HG03103 (cell line): ENCODE results near the gene PRPF38B.
A peak's percentile ranks its signal among the peaks of the same experiment; 100 is the strongest.

ENCODE experiments used
- ATAC-seq: cut with Tn5 transposase; IDR thresholded peaks from one replicate; pipeline ENCODE4 v1.9.1; 2021; ENCODE audit warnings: low read depth; ENCODE audit not compliant: unreplicated experiment

PRPF38B gene

DNA sequence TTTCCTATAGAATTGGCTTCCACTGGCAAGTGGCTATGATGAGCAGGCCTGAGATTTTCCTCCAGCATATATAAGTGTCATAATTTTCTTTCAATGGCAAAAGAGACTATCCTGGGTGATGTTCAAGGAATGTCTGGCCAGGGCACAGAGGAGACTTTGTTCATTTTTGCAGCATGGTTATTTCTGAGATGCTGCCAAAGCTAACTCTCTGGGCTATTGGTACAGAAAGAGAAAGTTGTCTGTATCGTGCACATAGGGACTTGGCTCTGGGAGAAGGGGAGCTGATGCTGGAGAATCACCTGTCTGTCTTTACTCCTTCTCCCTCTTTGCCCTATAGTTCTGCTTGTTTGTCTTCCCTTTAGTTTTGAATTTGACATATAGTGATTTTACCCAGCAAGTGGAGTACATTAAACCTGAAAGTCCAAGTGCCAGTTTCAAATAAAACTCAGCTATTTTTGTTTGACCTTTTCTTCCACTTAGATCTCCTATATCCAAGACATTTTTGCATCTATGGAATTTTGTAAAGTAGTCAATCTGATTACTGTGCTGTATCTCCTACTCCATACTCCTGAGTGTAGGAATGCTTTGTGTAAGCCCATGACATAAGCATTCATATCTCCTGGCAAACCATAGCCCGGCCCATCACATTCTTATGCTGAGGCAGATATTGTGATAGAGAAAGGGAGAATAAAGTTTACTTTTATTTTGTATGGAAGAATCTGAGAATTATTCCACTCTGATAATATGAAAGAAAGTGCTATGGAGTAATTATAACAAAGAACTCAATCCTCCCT, 24.5 kb downstream of the PRPF38B start:
- no peak for ATAC-seq

DNA sequence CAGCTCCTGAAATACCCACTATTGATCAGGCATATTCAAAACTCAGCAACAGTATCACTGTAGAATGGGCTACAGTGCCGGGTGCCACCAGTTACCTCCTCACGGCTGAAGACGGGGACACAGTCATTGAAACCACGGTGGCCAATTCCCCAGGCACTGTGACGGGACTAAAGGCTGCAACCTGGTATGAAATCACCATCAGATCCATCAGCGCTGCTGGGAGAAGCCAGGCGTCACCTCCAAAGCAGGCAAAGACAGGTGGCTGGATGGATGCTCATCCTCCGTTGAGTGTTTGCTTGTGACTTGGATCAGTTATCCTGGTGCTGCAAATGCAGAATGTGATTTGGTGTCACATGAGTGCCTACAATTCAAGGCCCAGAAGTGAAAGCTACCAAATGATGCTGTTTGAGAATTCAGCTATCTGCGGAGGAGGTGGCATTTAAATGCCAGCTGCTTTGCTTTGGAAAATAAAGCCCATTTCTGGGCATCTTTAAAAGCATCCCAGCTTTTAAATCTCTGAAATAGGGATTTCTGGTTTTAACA, 25.7 kb downstream of the PRPF38B start:
- no peak for ATAC-seq

DNA sequence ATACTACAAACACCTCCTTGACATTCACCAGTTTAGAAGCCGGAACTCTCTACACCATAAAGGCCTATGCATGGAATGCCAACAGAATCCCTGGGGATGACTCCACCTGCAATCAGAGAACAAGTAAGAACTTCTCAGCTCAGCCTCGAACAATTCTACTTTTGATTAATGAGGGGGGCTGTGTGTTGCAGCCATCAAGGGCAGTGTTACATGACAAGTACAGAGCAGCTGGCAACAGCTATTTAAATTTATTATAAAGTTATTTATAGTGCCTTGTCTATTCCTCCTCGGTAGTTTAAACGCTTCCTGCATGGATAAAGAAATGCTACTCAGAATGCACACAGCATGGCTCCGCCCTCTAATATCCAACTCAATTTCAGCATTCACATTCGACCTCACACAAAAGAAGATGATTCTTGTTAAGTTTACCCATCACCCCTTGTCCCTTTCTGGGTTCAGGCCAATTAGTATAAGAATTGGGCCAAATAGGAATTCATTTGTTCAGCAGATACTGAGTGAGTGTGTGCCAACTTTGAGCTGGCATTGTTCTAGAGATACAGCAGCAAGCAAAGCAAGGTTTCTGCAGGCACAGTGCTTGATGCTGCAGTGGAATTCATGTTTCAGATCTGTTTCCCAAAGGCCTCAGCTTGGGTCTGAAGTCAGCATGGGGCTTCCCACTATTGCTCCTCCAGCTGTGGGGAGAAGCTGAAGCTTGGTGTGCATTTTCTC, 27.0 kb downstream of the PRPF38B start:
- ATAC-seq: no peak

DNA sequence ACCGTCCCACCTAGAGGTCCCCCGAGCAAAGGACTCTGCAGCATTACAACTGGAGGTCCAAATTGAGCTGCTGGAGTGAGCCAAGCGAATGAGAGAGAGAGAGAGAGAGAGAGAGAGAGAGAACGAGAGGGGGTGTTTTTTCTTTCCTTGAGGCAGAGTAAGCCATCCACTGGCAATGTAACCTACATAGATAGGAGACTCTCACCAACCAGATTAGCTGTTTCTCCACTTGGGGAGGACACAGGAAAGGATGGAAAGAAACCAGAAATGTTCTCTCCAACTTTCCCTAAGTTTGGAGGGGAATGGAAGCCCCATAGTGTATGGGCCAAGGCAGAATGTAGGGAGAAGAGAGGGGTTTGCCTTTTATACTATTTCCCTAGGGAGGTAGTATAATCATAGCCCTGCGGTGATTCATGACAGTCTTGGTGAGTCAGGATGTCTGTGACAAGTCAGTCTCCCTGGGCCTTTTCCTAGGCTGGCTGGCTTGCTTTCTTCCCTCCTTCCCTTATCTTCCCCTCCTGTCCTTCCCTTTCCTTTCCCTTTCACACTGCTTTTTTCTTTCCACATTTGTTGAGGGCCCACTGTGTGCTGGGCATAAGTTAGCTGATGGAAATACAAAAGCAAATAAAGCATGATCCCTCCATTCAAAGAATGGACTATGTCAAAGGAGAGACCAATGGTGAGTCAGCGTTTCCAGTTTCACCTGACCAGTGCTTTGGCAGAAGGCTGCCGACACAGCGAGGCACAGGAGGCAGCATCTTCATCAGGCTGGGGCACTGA, 27.7 kb downstream of the PRPF38B start:
- no peak for ATAC-seq

DNA sequence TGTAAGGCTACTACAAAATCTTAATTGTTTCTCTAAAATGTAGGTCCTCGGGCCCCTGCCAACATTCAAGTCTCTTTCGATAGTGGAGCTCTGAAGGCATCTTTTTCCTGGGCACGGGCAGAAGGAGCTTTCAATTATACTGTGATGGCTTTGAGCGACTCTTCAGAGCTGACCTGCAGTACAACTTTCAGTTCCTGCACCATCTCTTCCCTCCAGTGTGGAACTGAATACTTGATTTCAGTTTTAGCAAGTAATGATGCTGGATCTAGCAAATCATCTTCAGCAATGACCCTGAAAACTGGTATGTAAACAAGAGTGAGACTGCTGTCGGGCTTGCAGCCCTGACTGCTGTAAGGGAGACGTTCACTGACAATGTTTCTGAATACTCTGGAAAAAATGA, 30.2 kb downstream of the PRPF38B start:
- ATAC-seq: no peak

DNA sequence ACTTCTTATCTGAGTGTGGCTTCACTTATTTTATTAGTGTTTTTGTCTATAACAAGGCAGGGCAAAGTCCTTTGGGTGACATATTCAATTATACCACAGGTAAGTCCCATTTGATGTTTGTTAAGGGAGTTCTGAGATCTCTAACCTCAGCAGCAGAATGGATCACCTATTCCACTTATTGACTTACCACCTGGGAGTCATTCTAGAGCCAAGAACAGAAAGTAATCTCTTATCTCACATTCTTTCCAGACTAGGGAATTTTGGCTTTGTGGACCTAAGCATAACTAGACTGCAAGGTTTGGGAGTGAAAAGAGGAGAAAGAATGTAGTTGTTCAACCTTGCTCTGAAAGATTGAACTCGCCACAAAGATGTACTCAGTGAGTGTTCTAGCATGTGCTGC, 33.8 kb downstream of the PRPF38B start:
- ATAC-seq: no peak

DNA sequence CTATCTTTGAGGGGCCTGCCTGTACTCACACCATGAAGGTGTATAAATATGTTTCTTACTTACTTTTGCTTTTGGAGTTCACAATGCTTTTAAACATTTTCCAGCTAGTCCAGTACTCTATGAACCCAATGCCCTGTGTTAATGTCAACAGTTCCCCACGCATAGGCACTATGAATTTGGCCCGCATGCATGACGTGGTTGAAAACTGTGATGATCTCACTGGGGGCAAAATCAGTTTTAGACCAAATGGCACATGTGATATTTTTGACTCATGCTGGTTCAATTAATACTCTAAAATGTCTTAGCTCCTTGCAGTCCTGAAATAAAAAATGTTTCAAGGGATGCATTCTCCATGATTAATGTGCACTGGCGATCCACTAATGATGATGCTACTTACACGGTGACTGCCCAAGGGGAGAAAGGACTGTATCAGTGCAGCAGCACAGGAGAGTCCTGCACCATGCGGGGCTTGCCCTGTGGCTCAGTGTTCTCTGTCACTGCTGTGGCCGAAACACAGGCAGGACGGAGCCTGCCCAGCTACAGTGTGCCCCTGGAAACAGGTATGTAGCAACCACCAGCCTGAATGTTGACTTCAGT, 36.3 kb downstream of the PRPF38B start:
- ATAC-seq: no peak

DNA sequence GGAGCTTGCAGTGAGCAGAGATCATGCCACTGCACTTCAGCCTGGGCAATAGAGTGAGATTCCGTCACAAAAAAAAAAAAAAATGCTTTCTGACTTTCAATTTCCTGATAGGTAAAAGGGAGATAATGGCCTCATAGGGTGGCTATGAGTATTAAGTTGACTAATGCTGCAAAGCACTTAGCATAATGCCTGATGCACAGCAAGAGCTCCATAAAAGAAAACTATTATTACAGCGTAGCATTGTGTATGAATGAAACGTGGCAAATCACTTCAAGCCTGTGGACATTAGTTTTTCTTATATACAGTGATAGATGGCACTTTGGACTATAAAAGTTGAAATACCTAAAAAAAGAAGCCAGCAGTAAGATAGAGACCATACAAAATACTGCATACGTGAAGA, 37.4 kb downstream of the PRPF38B start:
- ATAC-seq: no peak

DNA sequence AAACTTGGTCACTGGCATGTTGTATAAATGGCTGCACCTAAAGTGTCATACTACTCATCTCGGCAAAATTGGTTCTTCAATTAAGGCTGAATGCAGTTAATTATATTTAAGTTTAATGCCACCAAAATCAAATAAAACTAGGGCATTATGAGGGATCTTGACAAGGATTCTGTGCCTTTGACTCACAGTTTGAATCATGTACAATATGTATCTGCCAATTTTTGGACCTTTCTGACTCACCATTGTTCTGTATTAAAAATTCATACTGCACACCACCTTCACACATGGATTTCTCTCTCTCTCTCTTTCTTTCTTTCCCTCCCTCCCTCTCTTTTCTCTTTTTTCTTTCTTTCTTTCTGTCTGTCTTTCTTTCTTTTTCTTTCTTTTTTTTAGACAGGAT, 40.3 kb downstream of the PRPF38B start:
- no peak for ATAC-seq

DNA sequence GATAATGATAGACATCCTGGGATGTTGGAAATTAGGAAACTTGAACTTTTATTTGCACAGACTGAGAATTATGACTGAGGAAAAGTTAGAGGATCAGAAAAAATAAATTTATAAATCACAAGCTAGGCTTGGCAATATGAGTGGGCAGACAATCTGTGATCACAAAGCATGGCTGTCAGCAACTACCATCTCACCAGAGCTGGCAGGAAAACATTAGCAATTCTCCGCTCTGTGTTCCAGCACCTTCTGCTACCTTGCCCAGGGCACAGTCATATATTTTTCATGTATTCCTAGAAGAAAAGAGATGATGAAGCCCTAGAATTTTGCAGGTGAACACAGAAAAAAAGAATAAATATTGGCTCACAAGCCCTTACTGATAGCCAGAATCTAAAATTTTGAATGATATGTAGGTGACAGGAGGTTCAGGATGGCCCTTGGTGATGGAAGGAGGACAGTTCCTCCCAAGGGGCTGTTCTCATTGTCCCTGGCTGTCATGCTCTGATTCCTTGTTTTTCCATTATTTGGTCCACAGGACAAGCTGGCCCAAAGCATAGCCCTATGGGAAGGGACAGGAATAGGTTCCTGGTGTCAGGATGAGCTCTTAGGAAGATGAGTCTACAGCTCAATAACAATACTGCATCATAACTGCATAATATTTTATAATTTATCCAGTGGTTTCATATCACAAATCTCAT, 42.2 kb downstream of the PRPF38B start:
- no peak for ATAC-seq

DNA sequence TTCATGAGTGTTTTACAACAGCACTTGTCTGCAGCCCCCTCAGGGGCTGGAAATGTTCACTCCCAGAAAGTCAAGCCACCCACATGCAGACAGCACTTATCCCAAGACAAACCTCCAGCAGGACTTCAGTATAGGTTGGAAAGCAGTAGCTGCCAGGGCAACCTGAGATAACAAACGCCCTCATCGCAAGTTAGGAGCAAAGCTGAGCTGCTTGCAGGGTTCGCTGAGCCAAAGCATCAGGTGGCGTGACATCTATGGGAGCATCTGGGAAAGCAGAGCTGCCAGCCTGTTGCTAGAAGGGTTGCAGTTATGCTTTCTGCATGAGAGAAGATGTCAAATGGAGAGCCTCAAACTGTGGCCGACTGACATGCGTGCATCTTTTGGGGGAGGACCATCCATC, 50.1 kb downstream of the PRPF38B start:
- no peak for ATAC-seq

DNA sequence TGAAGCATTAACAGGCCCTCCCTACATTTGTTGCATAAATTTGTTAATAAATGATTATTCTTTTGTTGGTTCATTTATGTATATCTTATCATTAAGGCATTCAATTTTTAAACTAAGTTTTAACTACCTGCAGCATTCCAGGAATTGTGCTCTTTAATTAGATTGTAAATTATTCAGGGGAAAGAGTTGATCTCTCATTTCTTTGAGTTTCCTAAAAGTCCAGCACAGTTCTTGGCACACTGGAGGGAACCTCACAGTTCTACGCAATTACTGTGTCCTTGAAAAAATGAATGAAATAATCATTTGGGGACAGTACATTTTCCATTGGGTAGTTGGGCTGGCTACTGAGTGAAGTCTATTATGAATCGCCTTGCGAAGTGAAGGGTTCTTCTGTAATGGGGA, 53.9 kb downstream of the PRPF38B start:
- ATAC-seq: no peak

DNA sequence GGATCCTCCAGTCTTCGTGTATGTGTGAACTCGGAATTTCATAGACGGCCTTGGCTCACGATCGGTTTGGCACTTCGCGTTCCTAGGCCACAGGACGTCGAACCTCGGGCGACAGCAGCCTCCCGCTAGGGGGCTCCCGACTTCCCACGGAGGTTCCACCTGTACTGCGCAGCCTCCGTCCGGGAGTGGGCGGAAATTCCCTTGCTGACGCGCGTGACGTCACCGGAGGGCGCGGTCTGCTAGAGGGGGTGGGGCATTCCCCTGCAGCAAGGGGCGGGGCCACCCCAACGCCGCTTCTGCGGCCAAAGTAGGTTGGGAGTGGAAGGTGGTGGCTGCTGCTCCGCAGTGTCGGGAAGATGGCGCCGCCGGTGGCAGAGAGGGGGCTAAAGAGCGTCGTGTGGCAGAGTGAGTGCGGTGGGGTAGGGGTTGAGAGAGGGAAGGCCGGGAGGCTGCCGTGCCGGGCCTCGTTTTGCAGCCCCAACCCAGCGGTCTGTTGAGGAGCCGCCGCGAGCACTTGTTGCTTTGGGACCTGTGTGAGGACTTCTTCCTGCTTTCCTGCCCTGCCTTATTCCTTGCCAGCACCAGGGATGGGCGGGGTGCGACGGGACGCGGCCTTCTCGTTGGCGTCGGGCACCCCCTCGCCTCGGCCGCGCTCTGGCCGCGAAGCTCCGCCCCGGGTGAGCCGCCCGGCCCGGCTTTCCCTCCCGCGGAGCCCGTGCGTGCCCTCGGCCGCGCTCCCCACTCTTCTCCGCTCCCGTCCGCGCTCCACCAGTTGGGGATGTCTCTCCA, 54.5 kb downstream of the PRPF38B start, which contains the start of gene STXBP3:
TSS of gene STXBP3 (plus strand) at position 293 of the 789 bp plus-strand sequence. CDS start at position 357, 64 bp downstream.
- peak; percentile 84 for ATAC-seq

DNA sequence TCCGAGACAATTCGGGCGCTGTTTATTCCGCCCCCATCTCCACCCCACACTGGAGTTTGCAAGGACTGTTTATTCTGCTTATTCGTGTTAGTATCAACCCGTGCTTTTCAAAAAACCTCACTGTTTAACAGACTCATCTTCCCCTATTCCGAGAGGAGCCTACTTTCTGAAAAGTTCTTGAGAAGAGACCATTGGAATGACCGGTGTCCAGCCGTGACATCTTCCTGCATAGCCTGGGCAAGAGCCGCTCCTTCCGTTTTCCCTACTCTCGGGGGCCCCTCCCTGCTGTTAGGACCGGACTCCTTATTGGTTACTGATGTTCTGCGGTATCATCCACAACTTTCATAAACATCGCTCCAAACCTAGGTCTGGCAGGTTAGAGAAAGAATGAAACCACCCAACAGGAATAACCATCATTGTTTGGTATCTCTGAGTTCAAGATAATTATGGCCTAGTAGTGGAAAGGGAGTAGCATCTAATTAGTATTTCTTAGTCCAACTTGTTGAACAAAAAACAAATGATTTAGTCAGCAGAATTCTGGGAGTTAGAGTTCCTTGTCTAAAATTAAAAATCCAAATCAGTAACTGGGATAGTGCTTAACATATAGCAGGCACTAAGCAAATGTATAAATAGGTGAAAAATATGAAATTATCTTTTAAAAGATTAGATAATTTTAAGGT, 55.2 kb downstream of the PRPF38B start:
- no peak for ATAC-seq

DNA sequence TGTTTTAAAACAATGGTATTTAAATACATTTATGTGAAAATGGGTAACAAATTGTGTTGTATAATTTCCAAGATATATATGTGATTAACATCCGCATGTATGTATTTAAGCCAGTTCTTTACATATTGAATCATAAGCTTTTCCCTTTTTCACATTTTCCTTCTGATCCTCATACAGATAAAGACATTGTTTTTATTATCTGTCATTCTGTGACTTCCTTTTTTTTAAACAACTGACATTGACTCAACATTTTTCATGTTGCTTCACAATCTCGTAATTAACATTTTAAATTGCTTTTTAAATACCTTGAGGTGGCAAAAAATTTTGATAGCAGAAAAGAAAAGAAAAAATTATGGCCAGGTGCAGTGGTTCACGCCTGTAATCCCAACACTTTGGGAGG, 55.8 kb downstream of the PRPF38B start:
- ATAC-seq: no peak

DNA sequence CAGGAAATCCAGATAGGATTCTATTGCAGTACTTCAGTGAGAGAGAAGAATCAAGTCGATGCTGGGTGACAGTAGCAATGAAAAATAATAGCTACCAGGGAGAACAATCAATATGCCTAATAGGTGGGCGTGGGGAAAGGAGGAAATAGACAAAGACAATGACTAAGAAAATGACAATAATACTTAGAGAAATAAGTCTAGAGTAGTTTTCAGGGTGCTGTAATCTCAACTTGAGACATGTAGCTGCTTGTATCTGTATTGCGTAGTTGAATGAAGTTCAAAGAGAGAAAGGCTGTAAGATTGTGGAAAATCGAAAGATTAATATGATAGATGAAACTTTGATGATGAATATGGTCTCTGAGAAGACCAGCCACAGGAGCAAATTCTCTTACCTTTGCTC, 57.0 kb downstream of the PRPF38B start:
- ATAC-seq: no peak

DNA sequence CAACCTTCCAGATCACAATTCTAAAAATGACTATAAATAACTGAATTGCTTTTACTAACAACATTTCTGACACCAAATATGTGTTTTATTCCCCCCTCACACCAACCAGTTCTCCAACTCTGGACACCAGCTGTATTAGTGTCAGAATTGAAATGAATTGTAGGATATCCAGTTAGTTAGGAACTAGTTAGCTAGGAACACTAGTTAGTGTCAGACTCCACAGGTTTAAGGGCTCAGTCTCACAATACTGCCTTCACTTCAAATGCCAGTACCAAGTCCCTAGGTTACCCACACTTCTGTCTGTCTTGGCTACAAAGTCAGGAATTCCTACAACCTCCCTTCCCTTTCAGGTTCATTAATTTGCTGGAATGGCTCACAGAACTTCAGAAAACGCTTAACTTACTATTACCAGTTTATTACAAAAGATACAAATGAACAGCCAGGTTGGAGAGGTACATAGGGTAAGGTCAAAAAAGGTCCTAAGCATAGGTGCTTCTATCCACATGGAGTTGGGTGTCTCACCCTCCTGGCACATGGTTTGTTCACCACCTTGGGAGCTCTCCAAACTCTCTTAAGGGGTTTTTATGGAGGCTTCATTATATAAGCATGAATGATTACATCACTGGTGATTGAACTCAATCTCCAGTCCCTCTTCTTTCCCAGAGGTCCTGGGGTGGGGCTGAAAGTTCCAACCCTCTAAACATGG, 58.5 kb downstream of the PRPF38B start:
- ATAC-seq: no peak
